ENCODE results near the gene KCNJ10. TPM values are rescaled to one million over a fixed set of nuclear protein-coding genes. Genes with fewer than 3 reads are reported as not detected.

KCNJ10 gene
- total and polyA plus RNA-seq, 5 donors from 2014 or later = not detected

GRCh38 chr1:160097151-160097910, 27.4 kb upstream of the KCNJ10 start:
- Histone ChIP-seq H3K27me3 (ENCODE audit: control insufficient read depth, insufficient read depth, low read length) (no peaks in the 10 kb centered on the region), H3K4me1 (ENCODE audit: control insufficient read depth, insufficient read depth, low read length, poor library complexity, severe bottlenecking) (peaks cover 52% of the 10 kb centered on the region), H3K9me3 (ENCODE audit: control insufficient read depth in 2 of 2, low read length in 2 of 2) (no peaks in the 10 kb centered on the region), H3K27ac (ENCODE audit: insufficient read depth, low read length, poor library complexity, severe bottlenecking) (peak overlapping the region; percentile 87), H3K4me3 (ENCODE audit: low read depth, low read length) (peak overlapping the region; percentile 85), H3K36me3 (ENCODE audit: control insufficient read depth, insufficient read depth, low read length) (peaks cover 29% of the 10 kb centered on the region)
- Mint-ChIP-seq H3K27ac (peak overlapping the region; percentile 82 to 95 (median 95)), H3K9me3 (peaks cover 0 to 2% (median 0%) of the 10 kb centered on the region in 7 donors), H3K4me3 (peak overlapping the region; percentile 87 to 96 (median 92)), H3K36me3 (peaks cover 3% of the 10 kb centered on the region), H3K4me1 (peaks cover 15 to 68% (median 36%) of the 10 kb centered on the region in 4 donors), H3K27me3 (peaks cover 7% of the 10 kb centered on the region)
- DNase-seq (peak in 1 of 3 donors; percentile 62), ATAC-seq (ENCODE audit: low read depth in 2 of 2) (no peak)

DNA sequence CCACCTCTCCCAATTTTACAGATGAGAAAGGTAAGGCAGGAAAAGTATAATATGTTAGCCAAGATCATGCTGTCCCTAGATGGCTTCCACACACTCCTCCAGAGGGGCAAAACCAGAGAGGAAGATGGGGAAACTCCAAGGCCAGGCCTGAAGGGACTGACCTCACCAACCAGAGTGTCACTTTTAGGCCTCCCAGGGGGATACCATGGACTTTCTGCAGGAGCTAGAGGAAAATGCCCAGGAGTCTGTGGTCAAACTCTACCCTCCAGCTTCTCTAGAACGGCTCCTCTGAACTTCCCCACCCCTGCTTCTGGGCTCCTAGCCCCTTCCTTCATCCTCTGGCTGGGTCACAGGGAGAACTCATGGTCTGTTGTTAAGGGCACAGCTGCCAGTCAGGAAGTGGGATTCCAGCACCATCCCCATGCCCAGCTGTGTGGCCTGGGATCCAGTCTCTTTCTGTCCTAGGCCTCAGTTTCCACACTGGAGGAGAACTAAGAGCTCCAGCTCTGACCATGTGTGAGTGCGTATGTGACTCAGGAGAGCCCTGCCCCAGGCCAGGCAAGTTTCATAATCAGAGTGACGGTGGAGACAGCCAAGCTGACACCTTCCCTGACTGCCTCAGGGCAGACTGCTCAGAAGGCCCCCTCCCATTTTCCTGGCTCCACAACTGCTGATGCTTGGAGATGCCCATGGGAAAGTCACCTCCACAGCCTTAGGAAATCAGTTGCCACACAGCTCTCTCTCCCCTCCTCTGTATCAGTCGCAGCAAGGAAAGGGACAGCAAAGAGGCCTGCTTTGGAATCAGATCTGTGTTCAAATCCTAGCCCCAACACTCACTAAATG, 26.5 kb upstream of the KCNJ10 start:
- peak overlapping the region; percentile 43 to 95 (median 95) for H3K27ac Mint-ChIP-seq
- peaks cover 37% of the 10 kb centered on the region for H3K36me3 ChIP-seq (ENCODE audit: control insufficient read depth, insufficient read depth, low read length)
- peak overlapping the region; percentile 1 for H3K27ac ChIP-seq (ENCODE audit: insufficient read depth, low read length, poor library complexity, severe bottlenecking)
- H3K27me3 ChIP-seq (ENCODE audit: control insufficient read depth, insufficient read depth, low read length) = no peaks in the 10 kb centered on the region
- H3K4me1 ChIP-seq (ENCODE audit: control insufficient read depth, insufficient read depth, low read length, poor library complexity, severe bottlenecking) = peaks cover 51% of the 10 kb centered on the region
- H3K36me3 Mint-ChIP-seq = peaks cover 3% of the 10 kb centered on the region
- H3K4me1 Mint-ChIP-seq = peaks cover 13 to 68% (median 36%) of the 10 kb centered on the region in 4 donors
- H3K9me3 Mint-ChIP-seq = peaks cover 0 to 2% (median 0%) of the 10 kb centered on the region in 7 donors
- ATAC-seq (ENCODE audit: low read depth in 2 of 2) (no peak), DNase-seq (no peak)
- peak overlapping the region; percentile 85 for H3K4me3 ChIP-seq (ENCODE audit: low read depth, low read length)
- H3K4me3 Mint-ChIP-seq = peak overlapping the region; percentile 87 to 96 (median 92)
- H3K27me3 Mint-ChIP-seq = peaks cover 7% of the 10 kb centered on the region
- no peaks in the 10 kb centered on the region for H3K9me3 ChIP-seq (ENCODE audit: control insufficient read depth in 2 of 2, low read length in 2 of 2)

- H3K4me3 Mint-ChIP-seq = peak overlapping the region; percentile 61 to 96 (median 90)
- peaks cover 7% of the 10 kb centered on the region for H3K36me3 Mint-ChIP-seq
Observed at GRCh38 chr1:160095382-160096105, 25.6 kb upstream of the KCNJ10 start.

DNA sequence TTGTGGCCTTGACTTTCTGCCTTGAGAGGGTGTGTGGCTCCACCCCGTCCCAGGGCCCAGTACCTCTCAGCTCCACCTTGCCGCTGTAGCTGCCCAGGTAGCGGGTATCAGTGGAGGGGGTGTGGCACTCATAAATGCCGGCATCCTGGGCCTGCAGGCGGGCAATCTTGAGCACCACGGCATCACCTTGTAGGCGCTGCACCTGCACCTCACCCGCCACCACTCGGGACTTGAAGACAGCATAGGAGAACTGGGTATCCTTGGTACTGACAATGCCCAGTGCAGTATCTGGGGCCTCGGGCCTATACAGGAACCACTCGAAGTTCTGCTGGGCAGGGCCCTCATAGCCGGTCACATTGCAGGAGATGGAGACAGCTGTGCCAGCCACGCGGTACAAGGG, 24.8 kb upstream of the KCNJ10 start:
- no peak for DNase-seq
- H3K9me3 ChIP-seq (ENCODE audit: control insufficient read depth in 2 of 2, low read length in 2 of 2) = no peaks in the 10 kb centered on the region
- Mint-ChIP-seq H3K9me3 (peaks cover 0 to 2% (median 0%) of the 10 kb centered on the region in 7 donors), H3K4me1 (peaks cover 6 to 60% (median 32%) of the 10 kb centered on the region in 4 donors), H3K4me3 (no peak overlapping the region), H3K36me3 (peaks cover 7% of the 10 kb centered on the region), H3K27me3 (peaks cover 7% of the 10 kb centered on the region), H3K27ac (peak overlapping the region in 1 of 3 donors; percentile 29)
- no peak overlapping the region for H3K27ac ChIP-seq (ENCODE audit: insufficient read depth, low read length, poor library complexity, severe bottlenecking)
- no peak for ATAC-seq (ENCODE audit: low read depth in 2 of 2)
- peaks cover 52% of the 10 kb centered on the region for H3K36me3 ChIP-seq (ENCODE audit: control insufficient read depth, insufficient read depth, low read length)
- no peak overlapping the region for H3K4me3 ChIP-seq (ENCODE audit: low read depth, low read length)
- H3K4me1 ChIP-seq (ENCODE audit: control insufficient read depth, insufficient read depth, low read length, poor library complexity, severe bottlenecking) = peaks cover 40% of the 10 kb centered on the region
- H3K27me3 ChIP-seq (ENCODE audit: control insufficient read depth, insufficient read depth, low read length) = no peaks in the 10 kb centered on the region

More at GRCh38 chr1:160095382-160096105, 25.6 kb upstream of the KCNJ10 start:
- no peaks in the 10 kb centered on the region for H3K27me3 ChIP-seq (ENCODE audit: control insufficient read depth, insufficient read depth, low read length)
- no peak overlapping the region for H3K4me3 ChIP-seq (ENCODE audit: low read depth, low read length)
- H3K9me3 Mint-ChIP-seq = peaks cover 0 to 2% (median 0%) of the 10 kb centered on the region in 7 donors
- no peaks in the 10 kb centered on the region for H3K9me3 ChIP-seq (ENCODE audit: control insufficient read depth in 2 of 2, low read length in 2 of 2)
- H3K27me3 Mint-ChIP-seq = peaks cover 7% of the 10 kb centered on the region
- H3K4me1 ChIP-seq (ENCODE audit: control insufficient read depth, insufficient read depth, low read length, poor library complexity, severe bottlenecking) = peaks cover 41% of the 10 kb centered on the region
- H3K4me1 Mint-ChIP-seq = peaks cover 6 to 63% (median 33%) of the 10 kb centered on the region in 4 donors
- peak overlapping the region; percentile 57 to 95 (median 95) for H3K27ac Mint-ChIP-seq
- peaks cover 47% of the 10 kb centered on the region for H3K36me3 ChIP-seq (ENCODE audit: control insufficient read depth, insufficient read depth, low read length)
- no peak overlapping the region for H3K27ac ChIP-seq (ENCODE audit: insufficient read depth, low read length, poor library complexity, severe bottlenecking)
- DNase-seq (no peak), ATAC-seq (ENCODE audit: low read depth in 2 of 2) (no peak)

GRCh38 chr1:160094291-160094625, 24.3 kb upstream of the KCNJ10 start:
- Histone ChIP-seq H3K4me1 (ENCODE audit: control insufficient read depth, insufficient read depth, low read length, poor library complexity, severe bottlenecking) (peaks cover 34% of the 10 kb centered on the region), H3K27me3 (ENCODE audit: control insufficient read depth, insufficient read depth, low read length) (no peaks in the 10 kb centered on the region), H3K27ac (ENCODE audit: insufficient read depth, low read length, poor library complexity, severe bottlenecking) (no peak overlapping the region), H3K4me3 (ENCODE audit: low read depth, low read length) (no peak overlapping the region), H3K9me3 (ENCODE audit: control insufficient read depth in 2 of 2, low read length in 2 of 2) (no peaks in the 10 kb centered on the region), H3K36me3 (ENCODE audit: control insufficient read depth, insufficient read depth, low read length) (peaks cover 54% of the 10 kb centered on the region)
- Mint-ChIP-seq H3K9me3 (peaks cover 0 to 2% (median 0%) of the 10 kb centered on the region in 7 donors), H3K36me3 (peaks cover 9% of the 10 kb centered on the region), H3K4me1 (peaks cover 1 to 55% (median 28%) of the 10 kb centered on the region in 4 donors), H3K4me3 (peak overlapping the region in 1 of 4 donors; percentile 22), H3K27ac (no peak overlapping the region), H3K27me3 (peaks cover 7% of the 10 kb centered on the region)
- DNase-seq (no peak), ATAC-seq (ENCODE audit: low read depth in 2 of 2) (no peak)

DNA sequence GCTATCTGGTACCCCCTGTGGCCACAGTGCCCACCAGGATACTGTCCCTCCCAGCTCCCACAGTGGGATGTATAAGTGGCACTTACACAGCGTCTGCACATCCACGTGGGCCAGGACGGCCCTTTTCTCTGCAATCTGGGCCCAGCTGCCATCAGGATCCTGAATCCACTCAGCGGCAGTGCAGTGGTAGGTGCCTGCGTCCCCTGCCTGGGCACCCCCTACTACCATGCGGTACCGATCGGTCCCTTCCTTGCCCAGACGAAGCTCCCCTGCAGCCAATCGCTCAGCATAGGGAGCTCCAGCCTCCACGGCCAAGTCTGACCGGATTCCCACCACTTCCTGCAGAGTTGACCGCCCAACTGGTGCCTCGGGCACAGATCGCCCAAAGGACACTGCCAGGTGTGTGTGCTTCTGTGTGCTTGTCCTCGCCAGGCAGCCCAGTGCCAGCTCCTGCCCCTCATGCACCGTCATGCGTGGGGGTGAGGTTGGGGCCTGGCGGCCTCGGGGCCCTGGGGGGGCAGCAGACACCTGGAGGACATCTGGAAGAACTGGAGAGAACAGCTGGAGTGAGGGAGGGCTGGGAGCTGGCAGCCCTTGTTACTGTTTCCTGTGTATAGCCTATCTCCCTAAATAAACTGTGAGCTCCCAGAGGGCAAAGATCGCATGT, 23.8 kb upstream of the KCNJ10 start:
- Mint-ChIP-seq H3K9me3 (peaks cover 0 to 2% (median 0%) of the 10 kb centered on the region in 7 donors), H3K4me3 (peak overlapping the region in 1 of 4 donors; percentile 22), H3K4me1 (peaks cover 0 to 55% (median 27%) of the 10 kb centered on the region in 4 donors), H3K36me3 (peaks cover 14% of the 10 kb centered on the region), H3K27ac (peak overlapping the region in 1 of 3 donors; percentile 42), H3K27me3 (peaks cover 7% of the 10 kb centered on the region)
- H3K27me3 ChIP-seq (ENCODE audit: control insufficient read depth, insufficient read depth, low read length) = no peaks in the 10 kb centered on the region
- DNase-seq (no peak), ATAC-seq (ENCODE audit: low read depth in 2 of 2) (no peak)
- peaks cover 59% of the 10 kb centered on the region for H3K36me3 ChIP-seq (ENCODE audit: control insufficient read depth, insufficient read depth, low read length)
- no peak overlapping the region for H3K27ac ChIP-seq (ENCODE audit: insufficient read depth, low read length, poor library complexity, severe bottlenecking)
- H3K4me3 ChIP-seq (ENCODE audit: low read depth, low read length) = no peak overlapping the region
- no peaks in the 10 kb centered on the region for H3K9me3 ChIP-seq (ENCODE audit: control insufficient read depth in 2 of 2, low read length in 2 of 2)
- H3K4me1 ChIP-seq (ENCODE audit: control insufficient read depth, insufficient read depth, low read length, poor library complexity, severe bottlenecking) = peaks cover 31% of the 10 kb centered on the region

DNA sequence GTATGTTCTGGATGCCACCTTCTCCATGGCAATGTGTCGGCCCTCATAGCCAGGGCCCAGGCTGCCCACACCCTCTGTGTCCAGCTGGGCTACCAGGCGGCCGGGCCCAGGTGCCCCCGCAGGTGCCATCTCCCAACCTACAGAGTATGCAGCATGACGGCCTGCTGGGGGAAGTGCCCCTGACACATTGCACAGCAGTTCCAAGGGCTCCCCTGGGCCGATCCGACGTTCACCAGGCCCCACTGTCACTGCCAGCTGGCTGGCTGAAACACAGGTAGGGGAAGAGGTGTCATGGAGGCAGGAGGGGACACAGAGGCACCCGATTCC, 23.1 kb upstream of the KCNJ10 start:
- Mint-ChIP-seq H3K9me3 (peaks cover 0 to 2% (median 0%) of the 10 kb centered on the region in 7 donors), H3K4me3 (no peak overlapping the region), H3K4me1 (peaks cover 0 to 58% (median 27%) of the 10 kb centered on the region in 4 donors), H3K27ac (peak overlapping the region in 1 of 3 donors; percentile 42), H3K27me3 (peaks cover 7% of the 10 kb centered on the region), H3K36me3 (peaks cover 22% of the 10 kb centered on the region)
- Histone ChIP-seq H3K27ac (ENCODE audit: insufficient read depth, low read length, poor library complexity, severe bottlenecking) (no peak overlapping the region), H3K36me3 (ENCODE audit: control insufficient read depth, insufficient read depth, low read length) (peaks cover 65% of the 10 kb centered on the region), H3K9me3 (ENCODE audit: control insufficient read depth in 2 of 2, low read length in 2 of 2) (no peaks in the 10 kb centered on the region), H3K4me1 (ENCODE audit: control insufficient read depth, insufficient read depth, low read length, poor library complexity, severe bottlenecking) (peaks cover 29% of the 10 kb centered on the region), H3K27me3 (ENCODE audit: control insufficient read depth, insufficient read depth, low read length) (no peaks in the 10 kb centered on the region), H3K4me3 (ENCODE audit: low read depth, low read length) (no peak overlapping the region)
- no peak for DNase-seq
- ATAC-seq (ENCODE audit: low read depth in 2 of 2) = no peak
